GM12891 (cell line): ENCODE data around the gene BCO2.

Experiments
- DNase-seq: peaks from one replicate; pipeline ENCODE4 v3.0.0; 2011; ENCODE audit warnings: low spot score; ENCODE audit not compliant: insufficient read length
- FAIRE-seq: peaks from 2 replicates; lab custom pipeline; 2011; peaks lifted over from hg19 to GRCh38; lab: Jason Lieb, UNC
- PAX5 ChIP-seq: IDR thresholded peaks from 2 replicates; pipeline ENCODE4 v1.6.1; 2011; ENCODE audit warnings: low read length, moderate library complexity, mild to moderate bottlenecking; ENCODE audit not compliant: insufficient read depth, severe bottlenecking
- POLR2A ChIP-seq: IDR thresholded peaks from 2 replicates; pipeline ENCODE4 v1.6.1; 2011; ENCODE audit warnings: low read depth, low read length, control low read depth
- POLR2AphosphoS5 ChIP-seq: IDR thresholded peaks from 2 replicates; pipeline ENCODE4 v1.6.1; 2011; ENCODE audit warnings: low read depth, low read length, control low read depth
- POU2F2 ChIP-seq: IDR thresholded peaks from 2 replicates; pipeline ENCODE4 v1.6.1; 2011; ENCODE audit warnings: low read depth, mild to moderate bottlenecking, control low read depth, low read length, moderate library complexity
- SPI1 ChIP-seq: IDR thresholded peaks from 2 replicates; pipeline ENCODE4 v1.6.1; 2011; ENCODE audit warnings: low read depth, low read length, control low read depth
- TAF1 ChIP-seq: IDR thresholded peaks from 2 replicates; pipeline ENCODE4 v1.6.1; 2011; ENCODE audit warnings: low read depth, low read length, control low read depth

The BCO2 gene

GRCh38 chr11:112212710-112213109 is 37.4 kb downstream of the BCO2 start:
- TF ChIP-seq POLR2A: no peak
- no peak for TF ChIP-seq PAX5
- no peak for TF ChIP-seq POU2F2
- no peak for TF ChIP-seq POLR2AphosphoS5
- no peak for TF ChIP-seq TAF1
- no peak for TF ChIP-seq SPI1
- no peak for FAIRE-seq
- no peak for DNase-seq

- no peak for TF ChIP-seq POU2F2
- TF ChIP-seq POLR2A: no peak
- no peak for TF ChIP-seq POLR2AphosphoS5
- TF ChIP-seq TAF1: no peak
- TF ChIP-seq SPI1: no peak
- TF ChIP-seq PAX5: no peak
- DNase-seq (no peak), FAIRE-seq (peak; percentile 60)
These were observed 38.4 kb downstream of the BCO2 start for GRCh38 chr11:112213753-112214152.

- no peak for TF ChIP-seq POLR2A
- no peak for TF ChIP-seq POLR2AphosphoS5
- TF ChIP-seq PAX5: no peak
- no peak for TF ChIP-seq TAF1
- no peak for FAIRE-seq
- DNase-seq: no peak
These were observed 40.3 kb downstream of the BCO2 start for GRCh38 chr11:112215621-112216020.

GRCh38 chr11:112216561-112217105 is 41.3 kb downstream of the BCO2 start:
- FAIRE-seq (no peak), DNase-seq (no peak)

GRCh38 chr11:112219476-112220232 is 44.3 kb downstream of the BCO2 start:
- DNase-seq (peak; percentile 26), FAIRE-seq (peak; percentile 87)
- no peak for TF ChIP-seq TAF1
- TF ChIP-seq PAX5: no peak
- TF ChIP-seq POU2F2: no peak
- no peak for TF ChIP-seq SPI1
- no peak for TF ChIP-seq POLR2A
- no peak for TF ChIP-seq POLR2AphosphoS5

More at GRCh38 chr11:112216561-112217105, 41.3 kb downstream of the BCO2 start:
- TF ChIP-seq POLR2A: no peak
- TF ChIP-seq SPI1: no peak

GRCh38 chr11:112221274-112221835 is 46.0 kb downstream of the BCO2 start:
- DNase-seq: no peak
- no peak for TF ChIP-seq POU2F2
- no peak for TF ChIP-seq POLR2A
- no peak for TF ChIP-seq PAX5
- TF ChIP-seq TAF1: no peak
- no peak for TF ChIP-seq POLR2AphosphoS5
- no peak for TF ChIP-seq SPI1
- FAIRE-seq: no peak

GRCh38 chr11:112222303-112222702 is 47.0 kb downstream of the BCO2 start:
- DNase-seq: no peak
- TF ChIP-seq SPI1: 0 out of 2 replicates have a peak, but pooled peaks have one; percentile 36
- no peak for TF ChIP-seq PAX5
- FAIRE-seq: no peak

GRCh38 chr11:112223121-112223520 is 47.8 kb downstream of the BCO2 start:
- TF ChIP-seq TAF1: no peak
- TF ChIP-seq SPI1: no peak
- no peak for TF ChIP-seq POLR2AphosphoS5
- no peak for TF ChIP-seq POLR2A
- TF ChIP-seq PAX5: no peak
- no peak for TF ChIP-seq POU2F2
- FAIRE-seq: no peak
- DNase-seq: no peak

- DNase-seq (no peak), FAIRE-seq (no peak)
- TF ChIP-seq SPI1 (no peak), TAF1 (no peak), POLR2AphosphoS5 (no peak), PAX5 (no peak), POU2F2 (no peak), POLR2A (no peak)
These were observed 48.6 kb downstream of the BCO2 start for GRCh38 chr11:112223754-112224532.

GRCh38 chr11:112225753-112226061 is 50.4 kb downstream of the BCO2 start:
- DNase-seq (no peak), FAIRE-seq (no peak)
- TF ChIP-seq POLR2AphosphoS5 (no peak), TAF1 (no peak), PAX5 (no peak), POLR2A (no peak), POU2F2 (no peak), SPI1 (no peak)
